WTC11 (cell line): ENCODE measurements around the gene SKI.

ENCODE experiments used
- ATF1 ChIP-seq: sonication (generic); formaldehyde crosslinking; IDR thresholded peaks from 2 replicates; pipeline ENCODE4 v1.8.1; 2023; ENCODE audit warnings: mild to moderate bottlenecking, moderate library complexity, missing genetic modification reagents
- ATF2 ChIP-seq: sonication (generic); formaldehyde crosslinking; IDR thresholded peaks from 2 replicates; pipeline ENCODE4 v1.8.1; 2022; ENCODE audit warnings: low read depth, missing genetic modification reagents, borderline replicate concordance
- ATF3 ChIP-seq: sonication (generic); formaldehyde crosslinking; conservative IDR thresholded peaks from 2 replicates; pipeline ENCODE4 v1.8.1; 2022; ENCODE audit warnings: mild to moderate bottlenecking, missing genetic modification reagents
- ESRRA ChIP-seq: sonication (generic); formaldehyde crosslinking; IDR thresholded peaks from 2 replicates; pipeline ENCODE4 v1.8.1; 2022; ENCODE audit warnings: mild to moderate bottlenecking, missing genetic modification reagents, borderline replicate concordance
- FOXP4 ChIP-seq: sonication (generic); formaldehyde crosslinking; IDR thresholded peaks from 2 replicates; pipeline ENCODE4 v1.8.0; 2022; ENCODE audit warnings: mild to moderate bottlenecking, missing genetic modification reagents
- USF1 ChIP-seq: sonication (generic); formaldehyde crosslinking; IDR thresholded peaks from 2 replicates; pipeline ENCODE4 v1.8.0; 2022; ENCODE audit warnings: mild to moderate bottlenecking, missing genetic modification reagents
- ZNF121 ChIP-seq: sonication (generic); formaldehyde crosslinking; IDR thresholded peaks from 2 replicates; pipeline ENCODE4 v1.8.0; 2023; ENCODE audit warnings: missing genetic modification reagents
- ZNF232 ChIP-seq: sonication (generic); formaldehyde crosslinking; IDR thresholded peaks from 2 replicates; pipeline ENCODE4 v1.8.0; 2022; ENCODE audit warnings: mild to moderate bottlenecking, missing genetic modification reagents
- TF ChIP-seq, protein P1 (sequence below): sonication (generic); formaldehyde crosslinking; IDR thresholded peaks from 2 replicates; pipeline ENCODE4 v1.8.0; 2022; ENCODE audit warnings: mild to moderate bottlenecking, missing genetic modification reagents
- TF ChIP-seq, protein P2 (sequence below): fragments of 200-600 bp; IDR thresholded peaks from 2 replicates; pipeline ENCODE4 v1.8.0; 2022; ENCODE audit warnings: antibody characterized with exemption
- TF ChIP-seq, protein P3 (sequence below): sonication (generic); formaldehyde crosslinking; IDR thresholded peaks from 2 replicates; pipeline ENCODE4 v1.8.1; 2023; ENCODE audit warnings: mild to moderate bottlenecking, missing genetic modification reagents, moderate library complexity
- TF ChIP-seq, protein P4 (sequence below): sonication (generic); formaldehyde crosslinking; conservative IDR thresholded peaks from 2 replicates; pipeline ENCODE4 v1.8.1; 2023; ENCODE audit warnings: mild to moderate bottlenecking, low read depth, missing genetic modification reagents, moderate library complexity
- TF ChIP-seq, protein P5 (sequence below): fragments of 250-450 bp; sonication (Bioruptor Pico); IDR thresholded peaks from 2 replicates; pipeline ENCODE4 v1.9.0; 2021; ENCODE audit warnings: moderate library complexity, mild to moderate bottlenecking, inconsistent platforms, borderline replicate concordance
- TF ChIP-seq, protein P6 (sequence below): sonication (generic); formaldehyde crosslinking; IDR thresholded peaks from 2 replicates; pipeline ENCODE4 v1.8.1; 2022; ENCODE audit warnings: mild to moderate bottlenecking, moderate library complexity, missing genetic modification reagents

GRCh38 chr1:2275796-2276536 is 47.8 kb downstream of the SKI start:
- TF ChIP-seq ATF3 (CRISPR knock-in tag), result no peak
- TF ChIP-seq ZNF232 (CRISPR knock-in tag), result no peak
- TF ChIP-seq, protein P1, sequence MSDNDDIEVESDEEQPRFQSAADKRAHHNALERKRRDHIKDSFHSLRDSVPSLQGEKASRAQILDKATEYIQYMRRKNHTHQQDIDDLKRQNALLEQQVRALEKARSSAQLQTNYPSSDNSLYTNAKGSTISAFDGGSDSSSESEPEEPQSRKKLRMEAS (CRISPR knock-in tag), result no peak
- TF ChIP-seq, protein P2, sequence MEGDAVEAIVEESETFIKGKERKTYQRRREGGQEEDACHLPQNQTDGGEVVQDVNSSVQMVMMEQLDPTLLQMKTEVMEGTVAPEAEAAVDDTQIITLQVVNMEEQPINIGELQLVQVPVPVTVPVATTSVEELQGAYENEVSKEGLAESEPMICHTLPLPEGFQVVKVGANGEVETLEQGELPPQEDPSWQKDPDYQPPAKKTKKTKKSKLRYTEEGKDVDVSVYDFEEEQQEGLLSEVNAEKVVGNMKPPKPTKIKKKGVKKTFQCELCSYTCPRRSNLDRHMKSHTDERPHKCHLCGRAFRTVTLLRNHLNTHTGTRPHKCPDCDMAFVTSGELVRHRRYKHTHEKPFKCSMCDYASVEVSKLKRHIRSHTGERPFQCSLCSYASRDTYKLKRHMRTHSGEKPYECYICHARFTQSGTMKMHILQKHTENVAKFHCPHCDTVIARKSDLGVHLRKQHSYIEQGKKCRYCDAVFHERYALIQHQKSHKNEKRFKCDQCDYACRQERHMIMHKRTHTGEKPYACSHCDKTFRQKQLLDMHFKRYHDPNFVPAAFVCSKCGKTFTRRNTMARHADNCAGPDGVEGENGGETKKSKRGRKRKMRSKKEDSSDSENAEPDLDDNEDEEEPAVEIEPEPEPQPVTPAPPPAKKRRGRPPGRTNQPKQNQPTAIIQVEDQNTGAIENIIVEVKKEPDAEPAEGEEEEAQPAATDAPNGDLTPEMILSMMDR, result no peak
- TF ChIP-seq, protein P3, sequence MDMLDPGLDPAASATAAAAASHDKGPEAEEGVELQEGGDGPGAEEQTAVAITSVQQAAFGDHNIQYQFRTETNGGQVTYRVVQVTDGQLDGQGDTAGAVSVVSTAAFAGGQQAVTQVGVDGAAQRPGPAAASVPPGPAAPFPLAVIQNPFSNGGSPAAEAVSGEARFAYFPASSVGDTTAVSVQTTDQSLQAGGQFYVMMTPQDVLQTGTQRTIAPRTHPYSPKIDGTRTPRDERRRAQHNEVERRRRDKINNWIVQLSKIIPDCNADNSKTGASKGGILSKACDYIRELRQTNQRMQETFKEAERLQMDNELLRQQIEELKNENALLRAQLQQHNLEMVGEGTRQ, result no peak
- TF ChIP-seq ZNF121, result no peak
- no peak for TF ChIP-seq USF1
- no peak for TF ChIP-seq ATF1 (CRISPR knock-in tag)
- TF ChIP-seq, protein P4, sequence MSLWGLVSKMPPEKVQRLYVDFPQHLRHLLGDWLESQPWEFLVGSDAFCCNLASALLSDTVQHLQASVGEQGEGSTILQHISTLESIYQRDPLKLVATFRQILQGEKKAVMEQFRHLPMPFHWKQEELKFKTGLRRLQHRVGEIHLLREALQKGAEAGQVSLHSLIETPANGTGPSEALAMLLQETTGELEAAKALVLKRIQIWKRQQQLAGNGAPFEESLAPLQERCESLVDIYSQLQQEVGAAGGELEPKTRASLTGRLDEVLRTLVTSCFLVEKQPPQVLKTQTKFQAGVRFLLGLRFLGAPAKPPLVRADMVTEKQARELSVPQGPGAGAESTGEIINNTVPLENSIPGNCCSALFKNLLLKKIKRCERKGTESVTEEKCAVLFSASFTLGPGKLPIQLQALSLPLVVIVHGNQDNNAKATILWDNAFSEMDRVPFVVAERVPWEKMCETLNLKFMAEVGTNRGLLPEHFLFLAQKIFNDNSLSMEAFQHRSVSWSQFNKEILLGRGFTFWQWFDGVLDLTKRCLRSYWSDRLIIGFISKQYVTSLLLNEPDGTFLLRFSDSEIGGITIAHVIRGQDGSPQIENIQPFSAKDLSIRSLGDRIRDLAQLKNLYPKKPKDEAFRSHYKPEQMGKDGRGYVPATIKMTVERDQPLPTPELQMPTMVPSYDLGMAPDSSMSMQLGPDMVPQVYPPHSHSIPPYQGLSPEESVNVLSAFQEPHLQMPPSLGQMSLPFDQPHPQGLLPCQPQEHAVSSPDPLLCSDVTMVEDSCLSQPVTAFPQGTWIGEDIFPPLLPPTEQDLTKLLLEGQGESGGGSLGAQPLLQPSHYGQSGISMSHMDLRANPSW (CRISPR knock-in tag), result no peak
- no peak for TF ChIP-seq FOXP4 (CRISPR knock-in tag)
- TF ChIP-seq, protein P5, sequence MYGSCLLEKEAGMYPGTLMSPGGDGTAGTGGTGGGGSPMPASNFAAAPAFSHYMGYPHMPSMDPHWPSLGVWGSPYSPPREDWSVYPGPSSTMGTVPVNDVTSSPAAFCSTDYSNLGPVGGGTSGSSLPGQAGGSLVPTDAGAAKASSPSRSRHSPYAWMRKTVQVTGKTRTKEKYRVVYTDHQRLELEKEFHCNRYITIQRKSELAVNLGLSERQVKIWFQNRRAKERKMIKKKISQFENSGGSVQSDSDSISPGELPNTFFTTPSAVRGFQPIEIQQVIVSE (CRISPR knock-in tag), result no peak
- TF ChIP-seq, protein P6, sequence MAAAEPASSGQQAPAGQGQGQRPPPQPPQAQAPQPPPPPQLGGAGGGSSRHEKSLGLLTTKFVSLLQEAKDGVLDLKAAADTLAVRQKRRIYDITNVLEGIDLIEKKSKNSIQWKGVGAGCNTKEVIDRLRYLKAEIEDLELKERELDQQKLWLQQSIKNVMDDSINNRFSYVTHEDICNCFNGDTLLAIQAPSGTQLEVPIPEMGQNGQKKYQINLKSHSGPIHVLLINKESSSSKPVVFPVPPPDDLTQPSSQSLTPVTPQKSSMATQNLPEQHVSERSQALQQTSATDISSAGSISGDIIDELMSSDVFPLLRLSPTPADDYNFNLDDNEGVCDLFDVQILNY (CRISPR knock-in tag), result no peak
- TF ChIP-seq ESRRA (CRISPR knock-in tag), result no peak
- TF ChIP-seq ATF2 (CRISPR knock-in tag), result no peak
